ENCODE results near the gene TGM4. TPM values are rescaled to one million over a fixed set of nuclear protein-coding genes. Genes with fewer than 3 reads are reported as not detected.
A peak's percentile ranks its signal among the peaks of the same experiment; 100 is the strongest.
"Not testable (repeated sequence)": the region's sequence is repeated elsewhere in the genome, so short reads cannot be mapped to it uniquely, and the experiment has no call there.

The TGM4 gene
- not detected in 2 replicates for total RNA-seq (2014; rRNA removed; shearing (Covaris generic))

DNA sequence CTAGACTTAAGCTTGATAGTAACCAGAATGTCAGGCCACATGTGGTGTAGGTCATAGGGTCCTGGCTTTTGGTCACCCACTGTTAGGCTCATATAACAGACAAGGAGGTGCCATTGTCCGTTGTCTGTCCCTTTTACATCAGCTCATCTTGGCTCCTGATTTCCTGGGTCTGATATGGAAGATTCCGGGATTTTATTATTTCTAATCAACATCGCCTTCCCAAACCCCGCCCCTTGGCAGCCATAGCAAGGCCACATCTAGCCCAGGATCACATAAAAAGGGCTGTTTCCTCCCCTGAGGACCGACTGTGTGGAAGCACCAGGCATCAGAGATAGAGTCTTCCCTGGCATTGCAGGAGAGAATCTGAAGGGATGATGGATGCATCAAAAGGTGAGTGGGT, at the start of gene TGM4:
TGM4 (plus strand) TSS at position 301 of the 400 bp plus-strand sequence; CDS start at position 372, 71 bp downstream.
- in situ Hi-C loops (cut with HindIII; ENCODE audit: low sequenced_read_pairs) = no loop called here

GRCh38 chr3:44825264-44825925, 49.0 kb upstream of the TGM4 start:
- no peak for DNase-seq (ENCODE audit: low spot score)
- in situ Hi-C loops (cut with HindIII; ENCODE audit: low sequenced_read_pairs) = no loop called here

More for the DNA sequence above, at the start of gene TGM4:
- no peak for DNase-seq (ENCODE audit: low spot score)

- in situ Hi-C loops (cut with HindIII; ENCODE audit: low sequenced_read_pairs) = no loop called here
Observed at GRCh38 chr3:44827196-44827595, 47.2 kb upstream of the TGM4 start.

GRCh38 chr3:44831232-44831631, 43.2 kb upstream of the TGM4 start:
- DNase-seq (ENCODE audit: low spot score) = no peak
- in situ Hi-C loops (cut with HindIII; ENCODE audit: low sequenced_read_pairs) = no loop called here

More at GRCh38 chr3:44827196-44827595, 47.2 kb upstream of the TGM4 start:
- no peak for DNase-seq (ENCODE audit: low spot score)

GRCh38 chr3:44832032-44832431, 42.4 kb upstream of the TGM4 start:
- in situ Hi-C loops (cut with HindIII; ENCODE audit: low sequenced_read_pairs) = no loop called here
- no peak for DNase-seq (ENCODE audit: low spot score)

DNA sequence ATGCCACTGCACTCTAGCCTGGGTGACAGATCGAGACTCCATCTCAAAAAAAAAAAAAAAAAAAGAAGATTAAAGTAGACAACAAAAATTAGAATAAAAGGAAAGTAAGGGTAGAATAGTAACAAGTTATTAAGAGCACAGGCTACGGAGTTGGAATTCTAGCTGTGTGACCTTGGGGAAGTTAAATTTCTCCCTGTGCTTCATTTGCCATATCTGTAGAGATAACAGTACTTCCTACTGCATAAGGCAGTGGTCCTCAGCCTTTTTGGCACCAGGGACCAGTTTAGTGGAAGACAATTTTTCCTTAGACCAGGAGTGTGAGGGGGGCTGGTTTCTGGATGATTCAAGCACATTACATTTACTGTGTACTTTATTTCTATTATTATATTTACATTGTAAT, 41.4 kb upstream of the TGM4 start:
- no peak for DNase-seq (ENCODE audit: low spot score)
- in situ Hi-C loops (cut with HindIII; ENCODE audit: low sequenced_read_pairs) = no loop called here

DNA sequence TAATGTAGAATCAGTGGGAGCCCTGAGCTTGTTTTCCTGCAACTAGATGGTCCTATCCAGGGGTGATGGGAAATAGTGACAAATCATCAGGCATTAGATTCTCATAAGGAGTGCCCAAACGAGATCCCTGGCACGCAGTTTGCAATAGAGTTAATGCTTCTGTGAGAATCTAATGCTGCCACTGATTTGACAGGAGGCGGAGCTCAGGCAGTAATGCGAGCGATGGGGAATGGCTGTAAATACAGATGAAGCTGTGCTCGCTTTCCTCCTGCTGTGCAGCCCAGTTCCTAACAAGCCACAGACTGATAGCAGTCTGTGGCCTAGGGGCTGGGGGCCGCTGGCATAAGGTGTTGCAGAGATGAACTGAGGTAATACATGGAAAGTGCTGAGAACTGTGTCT, 41.0 kb upstream of the TGM4 start:
- DNase-seq (ENCODE audit: low spot score) = no peak
- in situ Hi-C loops (cut with HindIII; ENCODE audit: low sequenced_read_pairs) = no loop called here

DNA sequence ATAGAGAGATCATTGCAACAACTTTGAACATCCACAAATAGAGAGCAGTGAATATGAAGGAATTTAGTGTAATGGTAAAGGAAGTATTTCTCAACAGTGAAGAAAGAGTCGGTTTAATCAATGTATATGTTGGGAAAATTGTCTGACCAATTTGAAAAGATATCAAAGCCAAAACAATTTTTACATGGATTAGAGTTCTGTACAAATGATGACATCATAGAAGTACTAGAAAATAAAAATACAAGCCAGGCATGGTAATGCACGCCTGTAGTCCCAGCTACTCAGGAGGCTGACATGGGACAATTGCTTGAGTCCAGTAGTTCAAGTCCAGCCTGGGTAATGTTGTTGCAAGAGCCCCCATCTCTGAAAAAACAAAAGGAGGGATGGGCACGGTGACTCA, 38.7 kb upstream of the TGM4 start:
- in situ Hi-C loops (cut with HindIII; ENCODE audit: low sequenced_read_pairs) = no loop called here
- DNase-seq (ENCODE audit: low spot score) = no peak

GRCh38 chr3:44842376-44842775, 32.0 kb upstream of the TGM4 start:
- peak; percentile 62 for DNase-seq (ENCODE audit: low spot score)
- in situ Hi-C loops (cut with HindIII; ENCODE audit: low sequenced_read_pairs) = no loop called here

DNA sequence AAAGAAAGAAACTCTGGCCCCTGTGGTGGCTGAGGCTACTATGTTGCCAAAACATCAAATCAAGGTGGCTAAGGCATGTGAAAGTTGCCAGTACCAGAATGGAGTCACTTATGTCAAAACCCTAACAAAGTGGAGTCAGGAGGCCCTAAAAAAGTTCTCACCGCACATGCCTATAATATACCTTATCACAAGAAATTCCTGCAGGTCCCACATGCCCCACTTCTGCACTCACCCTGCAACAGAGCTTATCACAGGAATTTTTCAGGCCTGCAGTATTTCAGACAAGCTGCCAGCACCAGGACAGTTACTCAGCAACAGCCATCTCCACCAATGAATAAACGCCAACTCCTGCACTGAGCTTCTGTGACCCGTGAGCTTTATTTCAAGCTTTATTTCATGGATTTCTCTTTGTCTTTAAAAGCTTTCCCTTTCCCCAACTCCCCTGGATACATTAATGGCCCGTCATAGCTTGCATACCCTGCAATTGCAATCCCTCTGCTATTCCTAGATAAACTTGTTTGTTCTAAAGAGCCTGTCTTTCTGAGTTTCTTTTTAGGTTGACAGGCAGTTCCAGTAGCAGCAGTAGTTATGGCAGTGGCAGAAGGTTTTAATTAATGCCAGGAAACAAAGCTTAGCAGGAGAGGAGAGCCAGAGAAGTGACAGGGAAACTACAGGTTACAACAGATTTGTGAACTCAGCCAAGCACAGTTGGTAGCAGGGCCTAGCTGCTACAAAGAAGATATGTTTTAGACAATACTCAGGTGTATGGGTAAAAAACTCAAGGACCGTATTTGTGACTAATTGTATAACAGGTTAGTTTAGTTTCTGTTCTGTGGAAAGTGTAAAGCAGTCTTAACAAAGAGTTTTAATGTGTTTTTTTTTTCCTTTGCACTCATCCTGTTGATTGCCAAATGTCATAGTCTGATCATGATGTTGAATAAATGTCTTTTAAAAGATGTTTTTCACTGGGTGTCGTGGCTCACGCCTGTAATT, 28.6 kb upstream of the TGM4 start:
- in situ Hi-C loops (cut with HindIII; ENCODE audit: low sequenced_read_pairs) = no loop called here
- peak; percentile 86 for DNase-seq (ENCODE audit: low spot score)

DNA sequence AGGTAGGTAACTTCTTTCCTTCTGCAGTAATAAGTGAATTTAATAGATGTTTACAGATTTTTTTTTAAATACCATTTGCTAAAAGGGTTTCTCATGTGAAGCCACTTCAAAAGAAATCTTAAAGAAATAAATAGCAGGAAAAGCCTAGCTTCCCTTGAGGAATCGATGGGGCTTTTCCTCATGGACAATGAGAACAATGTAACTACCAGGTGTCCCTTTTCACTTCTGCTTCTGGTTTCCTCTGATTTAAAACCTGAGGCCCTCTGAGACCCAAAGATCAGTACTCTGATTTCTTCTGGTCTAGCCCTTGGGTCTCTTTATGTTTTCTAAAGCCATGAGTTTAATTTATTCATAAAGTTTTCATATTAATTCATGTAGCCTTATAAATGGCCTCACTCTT, 25.8 kb upstream of the TGM4 start:
- in situ Hi-C loops (cut with HindIII; ENCODE audit: low sequenced_read_pairs) = no loop called here
- no peak for DNase-seq (ENCODE audit: low spot score)

DNA sequence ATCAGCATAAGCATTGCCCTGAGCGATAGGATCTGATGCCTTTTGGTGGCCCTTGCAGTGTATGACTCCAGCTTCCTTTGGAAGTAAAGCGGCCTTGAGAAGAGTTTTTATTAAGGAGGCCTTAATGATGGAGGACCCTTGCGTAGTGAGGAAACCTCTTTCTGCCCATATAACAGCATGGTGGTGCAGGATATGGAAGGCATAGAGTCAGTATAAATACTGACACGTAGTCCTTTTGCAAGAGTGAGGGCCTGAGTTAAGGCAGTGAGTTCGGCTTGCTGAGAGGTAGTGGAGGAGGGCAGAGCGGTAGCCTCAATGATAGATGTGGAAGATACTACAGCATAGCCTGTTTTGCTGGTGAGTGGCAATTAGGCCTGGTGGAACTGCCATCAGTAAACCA, 17.7 kb upstream of the TGM4 start:
- in situ Hi-C loops (cut with HindIII; ENCODE audit: low sequenced_read_pairs); DNase-seq (ENCODE audit: low spot score): not testable (repeated sequence)

DNA sequence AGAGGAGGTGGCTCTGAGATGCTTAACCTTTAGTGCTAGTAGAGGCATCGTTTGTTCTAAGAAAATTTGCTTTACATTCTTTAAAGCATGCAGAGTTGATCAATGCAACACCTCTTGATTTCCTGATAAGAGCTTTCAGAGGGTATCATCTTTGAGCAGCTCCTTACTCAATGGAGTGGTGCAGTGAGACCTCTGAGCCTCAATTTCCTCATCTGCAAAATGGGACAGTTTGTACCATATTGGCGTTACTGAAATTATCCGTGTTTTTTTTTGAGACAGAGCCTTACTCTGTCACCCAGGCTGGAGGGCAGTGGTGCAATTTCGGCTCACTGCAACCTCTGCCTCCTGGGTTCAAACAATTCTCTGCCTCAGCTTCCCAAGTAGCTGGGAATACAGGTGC, 14.3 kb upstream of the TGM4 start:
- in situ Hi-C loops (cut with HindIII; ENCODE audit: low sequenced_read_pairs) = no loop called here
- no peak for DNase-seq (ENCODE audit: low spot score)

DNA sequence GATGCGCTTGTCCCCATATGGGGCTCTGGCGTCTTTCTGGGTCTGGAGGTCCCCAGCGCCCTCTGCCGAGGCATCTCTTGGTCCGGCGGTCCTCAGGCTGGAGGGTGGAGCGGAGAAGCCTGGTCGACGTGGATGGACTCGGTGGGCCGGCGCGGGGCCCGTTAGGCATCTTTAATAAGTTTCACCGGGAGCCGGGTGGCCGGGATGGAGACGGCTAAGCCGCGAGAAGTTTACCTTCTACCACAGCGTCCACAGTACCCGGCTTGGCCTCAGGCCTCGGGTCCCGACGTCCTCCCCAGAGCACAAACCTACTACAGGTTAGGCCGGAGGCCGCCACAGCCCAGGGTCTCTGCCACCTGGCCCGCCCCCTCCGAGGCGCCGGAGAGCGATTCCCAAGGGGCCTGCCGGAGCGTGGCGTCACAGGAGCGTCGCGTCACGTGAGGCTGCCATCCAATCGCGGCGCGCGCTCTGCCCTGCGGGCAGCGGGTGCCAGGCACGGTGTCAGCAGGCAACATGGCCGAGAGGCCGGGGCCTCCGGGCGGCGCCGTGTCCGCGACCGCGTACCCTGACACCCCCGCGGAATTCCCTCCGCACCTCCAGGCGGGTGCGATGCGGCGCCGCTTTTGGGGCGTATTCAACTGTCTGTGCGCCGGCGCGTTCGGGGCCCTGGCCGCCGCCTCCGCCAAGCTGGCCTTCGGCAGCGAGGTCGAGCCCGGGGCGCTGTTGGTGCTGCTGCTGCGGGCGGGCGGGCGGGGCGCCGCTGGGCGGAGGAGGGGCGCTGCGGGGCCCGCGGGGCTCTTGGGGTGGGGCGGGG, 12.8 kb upstream of the TGM4 start, which contains the start of gene TMEM42:
TMEM42 (plus strand) TSS at position 501 of the 814 bp plus-strand sequence; CDS start at position 514, 13 bp downstream.
- DNase-seq (ENCODE audit: low spot score) = peak; percentile 88
- in situ Hi-C loops (cut with HindIII; ENCODE audit: low sequenced_read_pairs) = no loop called here

GRCh38 chr3:44862226-44862637, 12.2 kb upstream of the TGM4 start:
- in situ Hi-C loops (cut with HindIII; ENCODE audit: low sequenced_read_pairs) = no loop called here
- DNase-seq (ENCODE audit: low spot score) = peak; percentile 59

DNA sequence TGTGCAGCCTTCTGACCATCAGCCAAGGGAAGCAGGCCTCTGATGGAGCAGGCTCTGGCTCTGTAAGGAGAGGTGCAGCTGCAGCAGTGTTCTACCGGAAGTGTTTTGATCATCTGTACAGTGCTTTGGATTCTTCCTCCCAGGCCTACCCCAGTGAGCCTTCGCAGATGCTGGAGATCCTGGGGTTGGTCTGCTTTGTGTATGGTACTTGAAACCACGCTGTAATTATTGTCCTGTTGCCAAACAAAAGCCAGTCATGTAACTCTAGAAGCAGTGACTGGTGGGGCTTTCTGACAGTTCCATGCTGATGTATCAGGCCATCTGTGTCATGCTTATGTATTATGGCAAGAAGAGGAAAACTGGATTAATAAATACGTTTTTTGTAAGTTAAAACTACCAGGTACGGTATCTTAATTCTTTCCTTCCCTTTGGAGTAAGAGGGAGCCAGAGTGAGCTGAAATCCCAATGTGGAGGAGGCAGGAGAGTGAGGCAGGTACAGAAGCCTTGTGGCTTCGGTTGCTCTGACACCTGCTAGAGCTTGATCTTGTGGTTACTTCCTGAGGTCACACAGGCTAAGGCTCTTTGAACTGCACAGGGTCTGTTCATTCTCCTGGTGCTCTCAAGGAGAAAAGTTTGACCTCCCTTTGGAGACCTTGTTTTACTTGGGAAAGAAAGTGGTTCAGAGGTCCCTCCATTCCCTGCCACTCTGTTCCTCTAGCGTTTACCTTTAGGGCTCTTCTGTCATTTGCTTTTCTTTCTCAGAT, 9.0 kb upstream of the TGM4 start:
- DNase-seq (ENCODE audit: low spot score) = no peak
- in situ Hi-C loops (cut with HindIII; ENCODE audit: low sequenced_read_pairs) = no loop called here

DNA sequence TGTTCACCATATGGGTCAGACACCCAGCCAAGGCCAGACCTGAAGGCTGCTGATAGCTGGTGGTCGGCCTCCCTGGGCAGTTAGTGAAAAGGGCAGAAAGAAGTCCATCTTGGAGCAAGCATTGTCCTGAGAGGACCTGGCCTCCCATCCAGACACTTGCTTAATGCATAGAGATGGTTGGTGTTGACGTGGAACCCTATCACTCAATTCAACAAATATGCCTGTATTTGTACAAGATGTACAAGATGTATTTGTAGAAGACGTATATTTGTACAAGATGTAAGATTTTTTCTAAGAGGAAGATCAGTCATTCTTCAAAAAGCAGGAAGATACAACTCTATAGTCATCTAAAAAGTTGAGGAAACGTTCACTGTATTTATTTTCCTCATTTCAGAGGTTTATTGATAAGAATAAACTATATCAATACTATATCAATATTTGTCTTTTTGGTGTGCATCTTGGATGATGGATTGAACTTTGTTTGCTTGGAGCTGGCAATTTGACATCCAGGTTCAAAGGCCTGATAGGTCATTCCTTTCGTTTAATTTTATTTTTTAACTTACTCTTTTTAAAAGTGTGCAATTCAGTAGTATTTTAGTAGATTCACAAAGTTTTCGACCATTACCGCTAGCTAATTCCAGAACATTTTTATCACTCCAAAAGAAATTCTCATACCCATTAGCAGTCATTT, 6.8 kb upstream of the TGM4 start:
- no peak for DNase-seq (ENCODE audit: low spot score)
- in situ Hi-C loops (cut with HindIII; ENCODE audit: low sequenced_read_pairs) = no loop called here
